ENCODE results near the gene STRN.
"Not testable (repeated sequence)": the region's sequence is repeated elsewhere in the genome, so short reads cannot be mapped to it uniquely, and the experiment has no call there.

Gene STRN

DNA sequence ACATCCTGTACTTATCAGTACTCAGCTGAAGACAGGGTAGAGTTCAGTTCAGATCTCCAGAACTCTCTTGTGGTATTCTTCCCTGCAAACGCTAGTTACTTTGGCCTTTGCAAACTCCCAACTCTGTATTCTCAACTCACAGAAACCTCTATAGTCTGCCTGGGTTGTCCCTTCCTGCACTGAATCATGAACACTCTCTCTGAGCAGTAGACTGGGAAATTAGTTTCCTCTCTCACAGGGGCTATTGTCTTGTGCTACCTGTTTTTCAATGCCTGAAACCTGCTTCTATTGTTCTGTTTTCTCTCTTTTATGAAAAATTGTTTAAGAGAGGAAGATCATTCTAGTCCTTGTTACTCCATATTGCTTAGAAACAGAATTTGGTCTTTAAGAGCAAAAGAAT is 135.2 kb downstream of the STRN start:
- no peak for DNase-seq

GRCh38 chr2:36824683-36825082 is 141.7 kb downstream of the STRN start:
- not testable (repeated sequence) for DNase-seq

DNA sequence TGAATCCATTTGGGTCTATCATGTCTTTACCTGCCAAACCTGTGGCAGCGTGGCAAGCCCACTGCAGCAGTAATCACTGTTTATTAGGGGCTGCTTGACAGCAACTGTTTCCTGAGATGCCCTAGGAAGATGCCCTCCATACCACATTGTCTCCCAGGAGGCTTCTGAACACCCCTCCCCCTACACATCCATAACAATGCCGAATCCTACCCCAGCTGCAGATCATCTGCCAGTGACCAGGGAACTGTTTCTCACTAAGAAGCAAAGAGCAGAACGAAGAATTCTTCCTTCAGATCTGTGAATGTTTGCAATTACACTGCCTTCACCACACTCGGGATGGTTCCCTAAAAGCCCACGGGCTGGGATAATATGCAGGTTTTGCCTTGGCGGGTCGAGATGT is 142.1 kb downstream of the STRN start:
- no peak for DNase-seq

DNA sequence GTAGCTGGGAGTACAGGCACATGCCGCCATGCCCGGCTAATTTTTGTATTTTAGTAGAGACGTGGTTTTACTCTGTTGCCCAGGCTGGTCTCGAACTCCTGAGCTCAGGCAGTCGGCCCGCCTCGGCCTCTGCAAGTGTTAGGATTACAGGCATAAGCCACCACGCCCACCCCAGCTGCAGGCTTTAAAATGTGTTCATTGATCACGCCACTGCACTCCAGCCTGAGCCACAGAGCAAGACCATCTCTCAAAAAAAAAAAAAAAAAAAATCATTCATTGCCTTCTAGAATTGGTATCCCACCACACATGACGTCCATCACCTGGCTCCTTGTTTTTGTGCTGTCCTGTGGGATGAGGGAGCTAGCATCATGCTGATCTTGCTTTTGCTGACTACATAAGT is 142.5 kb downstream of the STRN start:
- no peak for DNase-seq

- no peak for DNase-seq
Observed at GRCh38 chr2:36820942-36821605, 145.3 kb downstream of the STRN start.

- no peak for DNase-seq
Observed at GRCh38 chr2:36819095-36819711, 147.1 kb downstream of the STRN start.

DNA sequence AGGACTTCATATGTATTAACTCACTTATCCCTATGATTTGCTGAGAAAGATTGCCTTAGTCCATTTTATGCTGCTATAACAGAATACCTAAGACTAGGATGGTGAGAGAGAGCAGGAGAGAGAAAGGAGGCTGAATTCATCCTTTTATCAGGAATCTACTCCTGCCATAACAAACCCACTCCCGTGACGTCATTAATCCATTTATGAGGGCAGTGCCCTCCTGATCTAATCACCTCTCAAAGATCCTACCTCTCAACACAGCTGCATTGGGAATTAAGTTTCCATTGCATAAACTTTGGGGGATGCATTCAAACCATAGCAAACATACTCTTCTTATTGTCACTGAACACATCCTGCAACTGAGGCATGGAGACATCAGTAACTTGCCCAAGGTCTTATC is 147.8 kb downstream of the STRN start:
- DNase-seq: no peak

DNA sequence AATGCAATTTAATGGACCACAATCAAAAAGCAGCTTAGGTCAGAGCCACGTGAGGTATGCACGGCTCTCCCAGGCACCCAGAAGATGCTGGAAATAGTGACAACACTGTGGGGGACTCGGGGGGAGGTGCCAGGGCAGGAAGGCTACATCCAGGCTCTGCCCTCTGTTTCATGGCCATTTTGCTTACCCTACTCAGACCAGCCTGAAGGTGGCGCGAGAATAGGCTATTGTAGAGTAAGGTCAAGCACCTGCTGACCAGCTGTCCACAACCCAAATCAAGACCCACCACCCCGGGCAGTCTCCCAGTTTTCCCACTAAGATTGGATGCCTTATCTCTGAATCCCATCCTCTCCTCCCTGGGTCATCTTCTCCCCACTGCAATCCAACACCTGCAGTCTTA is 154.1 kb downstream of the STRN start:
- no peak for DNase-seq

GRCh38 chr2:36811071-36811470 is 155.3 kb downstream of the STRN start:
- DNase-seq: no peak

GRCh38 chr2:36809069-36809445 is 157.3 kb downstream of the STRN start:
- DNase-seq: no peak

DNA sequence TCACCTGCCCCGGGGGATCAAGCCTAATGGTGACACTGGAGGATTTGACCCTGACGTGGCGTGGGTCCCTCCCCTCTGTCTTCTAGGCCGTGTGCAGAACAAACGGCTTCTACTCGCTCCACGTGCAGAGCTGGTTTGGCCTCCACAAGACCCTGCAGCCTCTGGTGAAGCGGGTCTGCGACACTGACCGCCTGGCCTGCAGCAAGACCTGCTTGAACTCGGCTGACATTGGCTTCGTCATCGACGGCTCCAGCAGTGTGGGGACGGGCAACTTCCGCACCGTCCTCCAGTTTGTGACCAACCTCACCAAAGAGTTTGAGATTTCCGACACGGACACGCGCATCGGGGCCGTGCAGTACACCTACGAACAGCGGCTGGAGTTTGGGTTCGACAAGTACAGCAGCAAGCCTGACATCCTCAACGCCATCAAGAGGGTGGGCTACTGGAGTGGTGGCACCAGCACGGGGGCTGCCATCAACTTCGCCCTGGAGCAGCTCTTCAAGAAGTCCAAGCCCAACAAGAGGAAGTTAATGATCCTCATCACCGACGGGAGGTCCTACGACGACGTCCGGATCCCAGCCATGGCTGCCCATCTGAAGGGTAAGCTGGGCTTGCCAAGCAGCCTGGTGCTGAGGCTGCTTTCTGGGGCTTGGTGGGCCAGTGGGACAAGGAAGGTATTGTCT is 157.8 kb downstream of the STRN start:
- DNase-seq: no peak

- no peak for DNase-seq
Observed at GRCh38 chr2:36807223-36807886, 159.0 kb downstream of the STRN start.

DNA sequence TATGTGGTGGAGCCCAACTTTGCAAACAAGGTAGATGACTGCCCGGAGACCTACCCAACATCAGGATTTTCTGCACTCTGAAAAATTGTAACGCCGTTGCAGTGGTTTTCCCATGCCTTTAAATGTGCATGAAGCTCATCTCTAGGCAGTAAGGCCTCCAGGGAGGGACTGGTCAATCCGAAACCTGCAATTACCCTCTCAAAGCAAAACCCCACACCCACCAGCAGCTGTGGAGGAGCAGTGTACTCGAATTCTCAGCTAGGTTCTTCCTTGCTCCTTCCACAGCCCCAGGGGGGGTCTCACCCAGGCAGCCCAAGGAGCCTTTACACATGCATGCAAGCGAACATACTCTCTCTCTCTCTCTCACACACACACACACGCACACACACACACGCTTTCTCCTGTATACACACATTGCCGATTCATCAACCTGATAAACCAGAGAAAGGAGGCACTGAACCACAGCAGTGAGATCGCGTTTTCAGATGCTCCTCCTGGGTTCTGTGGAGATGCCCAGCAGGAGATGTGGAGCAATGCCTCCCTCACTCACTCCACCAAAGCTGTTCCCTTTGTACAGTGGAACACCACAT is 160.6 kb downstream of the STRN start:
- DNase-seq: no peak

DNA sequence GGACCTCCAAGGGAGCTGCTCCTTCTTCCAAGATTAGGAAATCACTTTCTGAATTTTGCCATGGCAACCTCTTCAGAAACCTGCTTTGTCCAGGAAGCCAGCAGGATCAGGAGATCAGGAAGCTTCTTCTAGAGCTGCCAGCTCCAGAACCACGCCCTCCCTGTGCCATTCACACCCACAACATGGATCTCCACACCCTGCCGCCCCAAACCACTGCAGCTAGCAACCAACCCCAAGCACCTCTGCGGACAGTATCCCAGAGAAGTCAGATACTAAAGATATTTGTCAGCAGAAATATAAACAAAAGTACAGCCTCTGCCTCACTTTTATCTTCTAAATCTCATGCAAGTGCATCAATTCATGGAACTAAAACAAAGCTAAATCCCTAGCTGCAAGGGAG is 163.4 kb downstream of the STRN start:
- no peak for DNase-seq

DNA sequence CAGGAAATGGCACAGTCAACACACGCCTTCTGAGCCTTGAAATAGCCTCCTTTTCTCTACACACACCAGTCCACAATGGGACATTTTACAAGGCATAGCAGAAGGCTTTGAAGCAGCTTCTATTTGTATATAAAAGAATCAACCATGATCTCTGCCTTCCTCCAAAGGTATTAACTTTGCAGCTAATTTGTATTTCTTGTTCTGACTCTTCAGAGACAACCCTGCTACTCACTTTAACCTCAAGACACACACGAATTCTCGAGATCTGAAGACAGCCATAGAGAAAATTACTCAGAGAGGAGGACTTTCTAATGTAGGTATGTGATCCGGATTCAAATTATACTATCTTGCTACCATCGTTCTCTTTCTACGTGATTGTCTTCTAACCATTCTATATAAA is 165.2 kb downstream of the STRN start:
- DNase-seq: no peak

DNA sequence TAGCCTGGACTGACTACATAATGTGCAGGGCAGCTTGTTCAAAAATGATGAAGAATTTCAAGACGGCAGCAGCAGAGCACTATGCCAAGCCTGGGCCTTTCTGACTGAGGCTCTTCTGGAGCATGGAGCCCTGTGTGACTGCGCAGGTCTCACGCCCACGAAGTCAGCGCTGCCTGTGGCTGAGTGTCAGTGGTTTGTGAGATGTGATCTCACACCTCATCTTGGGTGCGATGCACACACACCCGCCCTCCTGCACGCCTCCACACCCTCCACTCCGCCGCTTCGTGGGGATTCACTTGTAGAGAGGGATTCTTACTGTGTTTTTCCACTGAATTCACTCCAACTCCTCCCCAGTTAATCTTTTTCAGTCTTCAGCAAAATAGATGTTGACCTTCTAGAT is 166.0 kb downstream of the STRN start:
- no peak for DNase-seq

- DNase-seq: no peak
Observed at GRCh38 chr2:36798724-36799123, 167.6 kb downstream of the STRN start.

DNA sequence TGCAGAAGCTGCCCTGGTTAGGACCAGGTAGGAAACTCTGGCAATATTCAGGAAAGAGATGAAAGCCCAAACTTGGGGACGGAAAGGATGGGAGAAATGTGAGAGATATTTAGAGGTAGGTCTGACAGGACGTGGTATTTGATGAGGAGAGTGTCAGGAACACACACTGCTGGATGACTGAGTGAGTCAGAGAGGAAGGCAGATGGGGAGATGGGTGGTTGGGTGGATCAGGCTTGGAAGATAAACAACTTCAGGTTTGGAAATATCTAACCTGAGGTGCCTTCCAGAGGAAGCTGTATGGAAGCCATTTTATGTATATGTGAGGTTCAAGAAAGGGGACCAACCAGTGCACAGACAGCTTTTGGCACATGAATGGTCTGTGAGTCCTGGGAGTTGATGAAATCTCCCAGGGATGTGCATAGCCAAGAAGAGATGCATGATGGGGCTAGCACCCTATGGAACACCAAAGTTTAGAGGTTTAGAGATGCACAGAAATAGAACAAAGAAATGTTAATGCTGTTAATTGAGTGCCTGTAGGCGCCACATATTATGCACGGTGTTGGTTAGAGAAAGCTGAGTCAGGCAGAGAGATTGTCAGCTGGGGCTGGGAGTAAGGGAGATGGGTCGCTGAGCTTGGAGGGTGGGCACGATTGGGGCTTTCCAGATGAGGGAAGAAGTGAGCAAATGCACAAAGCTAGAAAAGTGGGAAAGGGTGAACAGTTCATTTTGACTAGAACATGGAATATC is 168.8 kb downstream of the STRN start:
- no peak for DNase-seq
